Activated CD4-positive, alpha-beta T cell treated with anti-CD3 and anti-CD28 coated beads for 24 hours (primary cell): ENCODE measurements around the gene CRYM.

Source experiments
- DNase-seq, 2 donors: peaks; one replicate each; pipeline ENCODE4 v3.0.0-alpha.2; 2020; ENCODE audit warnings: low read depth in 2 of 2

Gene CRYM

DNA sequence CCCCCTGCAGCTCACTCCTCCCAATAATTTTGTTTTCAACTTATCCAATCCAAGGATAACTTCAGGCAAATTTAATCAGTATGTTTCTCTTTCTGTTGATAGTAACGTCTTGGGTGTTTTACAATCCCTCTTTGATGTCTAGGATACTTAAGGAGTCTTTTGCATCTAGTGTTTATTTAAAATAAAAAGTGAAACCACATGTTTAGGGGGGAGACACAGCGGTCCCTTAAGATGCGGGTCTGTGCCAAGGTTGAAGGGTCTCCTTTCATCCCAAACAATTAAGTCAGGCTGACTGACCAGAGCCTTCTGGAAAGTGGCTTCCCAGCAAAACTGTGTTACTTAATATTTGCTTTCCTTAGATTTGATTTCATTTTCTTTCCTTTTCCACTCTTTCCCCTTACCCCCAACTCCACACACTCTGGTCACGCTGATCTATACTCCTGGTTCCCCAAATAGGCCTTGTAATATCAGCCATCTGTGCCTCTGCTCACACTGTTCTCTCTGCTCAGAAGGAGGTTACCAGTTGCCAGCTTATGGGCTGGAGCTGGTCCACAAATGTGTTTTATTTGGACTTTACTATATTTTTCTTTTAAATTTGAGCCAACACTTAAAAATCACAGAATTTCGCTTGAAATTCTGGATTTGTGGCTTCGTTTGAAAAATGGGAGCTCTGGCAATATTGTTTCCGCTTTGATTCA, 33.4 kb downstream of the CRYM start:
- no peak for DNase-seq

GRCh38 chr16:21242756-21243155, 35.3 kb downstream of the CRYM start:
- no peak for DNase-seq

DNA sequence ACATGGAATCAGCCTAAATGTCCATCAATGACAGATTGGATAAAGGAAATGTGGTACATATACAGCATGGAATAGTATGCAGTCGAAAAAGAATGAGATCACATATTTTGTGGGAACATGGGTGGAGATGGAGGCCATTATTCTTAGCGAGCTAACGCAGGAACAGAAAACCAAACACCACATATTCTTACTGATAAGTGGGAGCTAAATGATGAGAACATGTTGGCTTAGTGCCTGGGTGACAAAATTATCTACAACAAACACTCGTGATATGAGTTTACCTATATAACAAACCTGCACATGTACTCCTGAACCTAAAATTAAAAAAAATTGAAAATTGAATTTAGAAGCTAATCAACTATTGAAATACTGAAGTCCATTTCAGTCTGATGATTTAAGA, 38.4 kb downstream of the CRYM start:
- DNase-seq = no peak

- DNase-seq = no peak
Observed at GRCh38 chr16:21236831-21237230, 41.3 kb downstream of the CRYM start.

DNA sequence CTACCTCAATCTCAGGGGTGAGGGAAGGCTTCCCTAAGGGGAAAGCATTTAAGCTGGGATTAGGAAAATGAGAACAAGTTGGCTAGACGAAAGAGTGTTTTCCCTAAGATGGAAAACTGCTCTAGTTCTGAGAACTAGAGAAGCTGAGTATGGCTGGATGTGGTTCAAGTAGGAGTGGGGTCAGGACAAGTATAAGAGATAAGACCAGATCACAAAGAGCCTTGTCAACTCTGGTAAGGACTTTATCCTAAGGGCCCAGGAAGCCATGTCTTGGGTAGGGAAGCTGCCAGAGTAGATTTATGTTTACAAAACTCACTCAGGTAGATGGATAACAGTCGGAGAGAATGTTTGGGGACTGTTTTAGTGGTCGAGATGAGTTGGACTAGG, 42.9 kb downstream of the CRYM start:
- DNase-seq = no peak

GRCh38 chr16:21233521-21234150, 44.5 kb downstream of the CRYM start, which contains the start of gene ANKS4B:
ANKS4B (plus strand) TSS chr16:21233699; CDS start chr16:21233738, 39 bp downstream.
- no peak for DNase-seq

DNA sequence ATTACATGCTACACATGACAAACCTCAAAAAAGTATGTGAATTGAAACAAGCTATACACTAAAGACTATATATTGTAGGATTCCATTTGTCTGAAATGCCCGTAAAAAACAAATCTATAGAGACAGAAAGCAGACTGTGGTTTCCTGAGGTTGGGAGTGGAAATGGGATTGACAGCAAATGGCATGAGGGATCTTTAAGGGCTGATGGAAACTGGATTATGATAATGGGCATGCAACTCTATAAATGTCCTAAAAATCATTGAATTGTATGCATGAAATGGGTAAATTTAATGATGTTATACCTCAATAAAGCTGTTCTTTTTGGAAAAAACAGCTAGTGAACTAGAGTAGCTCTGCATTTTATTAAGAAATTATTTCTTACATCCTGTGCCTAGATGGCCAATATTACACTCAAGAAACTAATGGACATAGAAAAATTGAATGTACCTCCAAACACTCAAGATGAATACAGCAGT, 45.0 kb downstream of the CRYM start:
- no peak for DNase-seq

DNA sequence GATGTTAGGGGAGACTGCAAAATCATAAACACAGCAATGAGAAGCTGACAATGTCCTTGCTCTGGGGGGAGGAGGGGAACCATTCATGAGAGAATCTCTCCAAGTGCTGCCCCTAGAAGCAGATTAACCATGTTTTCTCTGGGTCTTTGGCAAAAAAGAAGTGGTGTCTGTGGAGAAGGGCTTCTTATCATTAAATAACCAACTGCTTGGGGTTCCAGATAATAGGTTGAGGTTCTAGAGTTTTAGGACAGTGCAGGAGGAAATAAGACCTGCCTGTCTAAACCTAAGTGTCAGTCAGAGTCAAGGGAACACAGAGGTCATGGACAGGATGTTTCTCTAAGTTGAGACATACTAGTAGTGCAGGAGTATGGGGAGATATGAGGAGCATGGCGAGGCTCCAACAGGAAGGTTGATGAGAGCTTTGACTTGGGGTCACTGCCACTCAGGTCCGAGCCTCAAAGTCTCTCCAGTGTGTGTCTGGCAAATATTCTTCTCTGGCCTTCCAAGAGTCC, 49.7 kb downstream of the CRYM start:
- no peak for DNase-seq

GRCh38 chr16:21227866-21228265, 50.2 kb downstream of the CRYM start:
- no peak for DNase-seq

- DNase-seq = no peak
Observed at GRCh38 chr16:21226749-21227148, 51.3 kb downstream of the CRYM start.

DNA sequence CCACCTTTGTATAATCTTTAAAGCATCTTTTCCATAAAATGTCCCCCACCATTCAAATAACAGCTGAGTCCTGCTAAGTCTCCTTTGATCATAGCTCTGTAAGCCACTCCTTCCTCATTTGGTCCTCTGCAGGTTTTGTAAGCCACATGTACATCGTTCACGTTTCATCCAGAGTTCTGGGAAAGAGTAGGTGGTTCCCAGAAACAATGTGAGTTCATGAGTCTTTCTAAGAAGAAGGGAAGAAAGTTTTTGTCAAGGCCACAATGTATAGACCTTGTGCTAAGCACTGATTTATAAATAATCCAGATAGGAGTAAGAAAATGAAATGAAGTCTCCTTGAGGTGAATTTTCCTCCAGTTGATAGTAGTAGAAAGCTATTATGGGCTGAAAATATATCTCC, 53.3 kb downstream of the CRYM start:
- no peak for DNase-seq

GRCh38 chr16:21223787-21224186, 54.3 kb downstream of the CRYM start:
- DNase-seq = no peak

GRCh38 chr16:21222495-21223337, 55.4 kb downstream of the CRYM start:
- DNase-seq = no peak

DNA sequence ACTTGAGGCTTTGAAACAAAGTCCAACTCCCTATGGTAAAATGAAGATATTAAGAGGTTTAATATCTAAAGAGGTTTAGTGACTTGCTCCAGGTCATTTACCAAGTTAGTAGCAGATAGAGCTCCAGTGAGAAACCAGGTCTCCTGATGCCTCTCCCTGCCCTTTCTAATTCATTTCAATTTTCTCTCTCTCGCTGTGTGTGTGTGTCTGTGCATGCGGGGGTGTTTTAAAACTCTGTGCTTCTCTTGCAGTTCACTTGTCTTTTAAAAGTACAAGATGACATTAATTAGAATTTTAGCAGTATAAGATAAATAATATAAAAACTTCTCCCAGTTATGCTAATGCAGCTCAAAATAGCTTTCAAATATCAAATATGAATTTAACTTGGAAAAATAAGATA, 58.5 kb downstream of the CRYM start:
- DNase-seq = no peak

DNA sequence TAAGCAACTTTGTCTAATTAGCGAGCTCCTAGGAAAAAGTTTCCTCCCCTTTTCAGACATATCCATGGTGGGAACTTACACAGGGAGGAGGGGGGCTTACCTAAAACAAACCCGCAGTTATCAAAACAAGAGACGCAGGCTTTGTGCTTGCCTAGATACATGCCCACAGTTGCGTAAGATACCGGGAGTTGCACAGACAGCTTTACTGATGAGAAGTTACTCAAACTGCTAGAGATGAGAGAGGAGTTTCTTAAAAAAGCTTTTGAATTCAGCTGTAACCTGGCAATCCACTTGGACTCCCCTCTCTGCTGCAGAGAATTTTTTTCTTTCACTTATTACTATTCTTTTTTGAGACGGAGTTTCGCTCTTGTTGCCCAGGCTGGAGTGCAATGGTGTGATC, 59.9 kb downstream of the CRYM start:
- DNase-seq = no peak

DNA sequence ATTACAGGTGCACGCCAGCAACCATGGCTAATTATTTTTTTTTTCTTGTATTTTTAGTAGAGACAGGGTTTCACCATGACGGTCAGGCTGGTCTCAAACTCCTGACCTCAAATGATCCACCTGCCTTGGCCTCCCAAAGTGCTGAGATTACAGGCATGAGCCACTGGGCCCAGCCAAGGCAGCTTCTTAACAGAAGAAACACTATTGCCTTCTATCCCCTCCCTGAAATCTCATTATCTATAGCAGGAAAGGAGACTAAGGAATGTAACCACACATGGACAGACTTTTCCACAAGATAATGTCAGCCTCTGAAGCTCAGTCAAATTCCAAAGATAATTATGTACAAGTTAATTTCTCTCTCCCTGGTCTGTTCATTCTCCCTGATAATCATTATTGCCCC, 61.0 kb downstream of the CRYM start:
- DNase-seq = no peak

DNA sequence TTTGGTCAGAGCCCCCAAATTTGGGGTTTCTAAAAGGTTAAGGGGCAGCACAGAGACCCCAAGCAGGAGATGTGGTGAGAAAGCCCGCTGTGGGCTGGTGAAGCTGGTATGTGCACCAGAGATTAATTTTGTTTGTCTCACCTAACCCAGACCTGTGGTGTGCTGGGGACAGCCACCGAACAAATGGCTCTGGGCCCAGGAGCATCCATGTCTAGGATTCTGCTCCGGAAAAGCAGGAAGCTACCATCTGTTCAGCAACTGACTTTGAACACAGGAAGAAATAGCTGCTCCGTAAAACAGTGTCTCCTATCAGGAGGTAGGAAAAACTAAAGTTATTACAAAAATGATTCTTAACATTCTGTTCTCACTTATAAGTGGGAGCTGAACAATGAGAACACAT, 64.0 kb downstream of the CRYM start:
- no peak for DNase-seq

GRCh38 chr16:21211486-21211885, 66.6 kb downstream of the CRYM start, which contains the start of gene ZP2:
ZP2 (minus strand) TSS chr16:21211574; CDS start chr16:21211547, 27 bp downstream.
- DNase-seq = no peak
